HCT116 (cell line): ENCODE data around the gene TACC2. TPM values are rescaled to one million over a fixed set of nuclear protein-coding genes. Genes with fewer than 3 reads are reported as not detected.

Source experiments
- ATAC-seq: fragments of 200-7000 bp; cut with Tn5 transposase; 2 replicates; pipeline ENCODE4 v1.9.1; 2020; ENCODE audit warnings: mild to moderate bottlenecking, moderate library complexity
- BruUV-seq: library from RNA; stranded (reverse); fragments of 400-500 nt; replicated peaks from 2 replicates; lab custom pipeline; 2021; lab: Mats Ljungman, UMichigan
- CTCF ChIA-PET: fragments of 300-600 bp; sonication (Branson Sonifier 250); formaldehyde crosslinking; loops from one replicate; lab custom pipeline; 2021; ENCODE audit warnings: antibody characterized with exemption; lab: Charles Lee
- POLR2A ChIA-PET: fragments of 300-600, 350-600 bp; sonication (Branson Sonifier 250); formaldehyde crosslinking; loops from one replicate; lab custom pipeline; 2021; ENCODE audit warnings: antibody characterized with exemption; lab: Charles Lee
- RAD21 ChIA-PET, 2 experiments: fragments of 300-600 bp; sonication (Branson Sonifier 250); formaldehyde crosslinking; loops; one replicate each; lab custom pipeline; 2023; ENCODE audit warnings: low total read pairs in 2 of 2; ENCODE audit not compliant: uncharacterized antibody in 2 of 2, unreplicated experiment in 2 of 2, low non-redundant PET in 1 of 2; lab: Charles Lee
- DNase-seq: peaks from one replicate; pipeline ENCODE4 v3.0.0-alpha.2; 2010; ENCODE audit warnings: low read depth, low spot score
- H2AFZ ChIP-seq: fragments of 200-600 bp; shearing (Covaris generic), sonication (generic); 2 replicates; pipeline ENCODE4 v1.6.1; 2017; ENCODE audit warnings: low read depth, mixed run types, mixed read lengths, antibody characterized with exemption, low read length; ENCODE audit not compliant: poor library complexity, severe bottlenecking
- H3K27ac ChIP-seq: 2 replicates; pipeline ENCODE4 v1.5.1; 2012; ENCODE audit warnings: low read depth, low read length
- H3K27me3 ChIP-seq: fragments of 200-600 bp; sonication (generic); 2 replicates; pipeline ENCODE4 v1.6.1; 2016; ENCODE audit warnings: mixed run types, low read length, mixed read lengths; ENCODE audit not compliant: insufficient read depth
- H3K36me3 ChIP-seq, 2 experiments: fragments of 200-500 bp in 1 of 2; fragments of 200-600 bp in 1 of 2; sonication (Bioruptor generic) in 1 of 2; sonication (generic) in 1 of 2; 2 replicates each; pipeline versions ENCODE4 v1.5.1 to v1.6.1; 2014 to 2016; ENCODE audit warnings: low read length in 2 of 2, inconsistent platforms in 1 of 2, mixed read lengths in 1 of 2, mixed run types in 1 of 2; ENCODE audit not compliant: insufficient read depth in 2 of 2, control insufficient read depth in 1 of 2
- H3K4me1 ChIP-seq, 2 experiments: fragments of 200-600 bp in 1 of 2; sonication (generic) in 1 of 2; 2 replicates each; pipeline versions ENCODE4 v1.5.1 to v1.6.1; 2012 to 2017; ENCODE audit warnings: low read length in 2 of 2, inconsistent platforms in 1 of 2, mild to moderate bottlenecking in 1 of 2, mixed read lengths in 1 of 2, mixed run types in 1 of 2, moderate library complexity in 1 of 2; ENCODE audit not compliant: insufficient read depth in 2 of 2, control insufficient read depth in 1 of 2
- H3K4me2 ChIP-seq: fragments of 200-600 bp; sonication (generic); 2 replicates; pipeline ENCODE4 v1.6.1; 2017; ENCODE audit warnings: mixed run types, low read length, mixed read lengths
- H3K4me3 ChIP-seq, 2 experiments: fragments of 200-600 bp in 1 of 2; sonication (generic) in 1 of 2; replicated peaks in 1 of 2; 2 replicates each; pipeline ENCODE4 v1.5.1; 2011 to 2016; ENCODE audit warnings: low read length in 2 of 2, control low read depth in 1 of 2, low read depth in 1 of 2, mild to moderate bottlenecking in 1 of 2, mixed read lengths in 1 of 2, mixed run types in 1 of 2
- H3K79me2 ChIP-seq: fragments of 200-600 bp; sonication (generic); 2 replicates; pipeline ENCODE4 v1.6.1; 2017; ENCODE audit warnings: mild to moderate bottlenecking, mixed run types, low read length, moderate library complexity, mixed read lengths; ENCODE audit not compliant: insufficient read depth
- H3K9ac ChIP-seq: fragments of 200-600 bp; sonication (generic); 2 replicates; pipeline ENCODE4 v1.6.1; 2016; ENCODE audit warnings: low read length, mixed read lengths
- H3K9me2 ChIP-seq: fragments of 200-600 bp; sonication (generic), shearing (Covaris generic); 2 replicates; pipeline ENCODE4 v1.6.1; 2017; ENCODE audit warnings: mixed run types, mild to moderate bottlenecking, moderate library complexity; ENCODE audit not compliant: insufficient read depth
- H3K9me3 ChIP-seq, 2 experiments: fragments of 200-500 bp in 1 of 2; fragments of 200-600 bp in 1 of 2; sonication (Bioruptor generic) in 1 of 2; sonication (generic) in 1 of 2; 2 replicates each; pipeline ENCODE4 v1.6.1; 2014 to 2017; ENCODE audit warnings: low read length in 2 of 2, mixed read lengths in 2 of 2, inconsistent platforms in 1 of 2, low read depth in 1 of 2, mild to moderate bottlenecking in 1 of 2, mixed run types in 1 of 2, moderate library complexity in 1 of 2; ENCODE audit not compliant: control insufficient read depth in 1 of 2, insufficient read depth in 1 of 2
- H4K20me1 ChIP-seq: fragments of 200-600 bp; sonication (generic), shearing (Covaris generic); 2 replicates; pipeline ENCODE4 v1.6.1; 2017; ENCODE audit warnings: mixed run types, mild to moderate bottlenecking, moderate library complexity; ENCODE audit not compliant: insufficient read depth
- CBX3 ChIP-seq: IDR thresholded peaks from 2 replicates; pipeline ENCODE4 v1.6.1; 2012; ENCODE audit warnings: low read depth
- CTCF ChIP-seq, 3 experiments: fragments of 200-600 bp in 1 of 3; sonication (generic) in 1 of 3; IDR thresholded peaks in 2 of 3; conservative IDR thresholded peaks in 1 of 3; 2 replicates each; pipeline ENCODE4 v1.5.1; 2012 to 2017; ENCODE audit warnings: low read depth in 2 of 3, low read length in 2 of 3, antibody characterized with exemption in 1 of 3, borderline replicate concordance in 1 of 3, control low read depth in 1 of 3, mild to moderate bottlenecking in 1 of 3, mixed read lengths in 1 of 3, mixed run types in 1 of 3, moderate library complexity in 1 of 3; ENCODE audit not compliant: insufficient read depth in 1 of 3
- RAD21 ChIP-seq: IDR thresholded peaks from 2 replicates; pipeline ENCODE4 v1.6.1; 2012; ENCODE audit warnings: low read depth, mild to moderate bottlenecking
- SIN3A ChIP-seq: IDR thresholded peaks from 2 replicates; pipeline ENCODE4 v1.6.1; 2012; ENCODE audit warnings: low read depth
- intact Hi-C: fragments of 100-400 bp; cut with micrococcal nuclease; formaldehyde crosslinking; loops from 2 replicates; pipeline ENCODE4 v1.10.0; 2022
- total RNA-seq: library from RNA; stranded (reverse); gene quantifications from one replicate; pipeline ENCODE4 v1.2.1, GENCODE V29; 2021; ENCODE audit not compliant: unreplicated experiment

Gene TACC2
- total RNA-seq, 1 experiment from 2014 or later, result 38.6 TPM

- no peaks in the 10 kb centered on the region for H3K36me3 ChIP-seq
- intact Hi-C loops, result no loop called here
- TF ChIP-seq CBX3, result no peak
- peak; percentile 14; the same call in 1 of the 2 replicates for TF ChIP-seq RAD21
- H3K4me1 ChIP-seq, result no peaks in the 10 kb centered on the region
- ChIA-PET POLR2A (no interaction called here), RAD21 (no interaction called here), CTCF (no interaction called here)
- no peak overlapping the region for H2AFZ ChIP-seq
- no peaks in the 10 kb centered on the region for H3K27me3 ChIP-seq
- no peak overlapping the region for H3K27ac ChIP-seq
- BruUV-seq, result no TSS peak
- H3K9me2 ChIP-seq, result no peaks in the 10 kb centered on the region
- no peak overlapping the region for H3K4me3 ChIP-seq
- H3K9ac ChIP-seq, result no peak overlapping the region
- no peak overlapping the region for H3K4me2 ChIP-seq
- H3K9me3 ChIP-seq, result no peaks in the 10 kb centered on the region
- DNase-seq (no peak), ATAC-seq (peak; percentile 64)
- H4K20me1 ChIP-seq, result no peaks in the 10 kb centered on the region
- no peaks in the 10 kb centered on the region for H3K79me2 ChIP-seq
Observed at GRCh38 chr10:122204691-122205489, 215.9 kb downstream of the TACC2 start.

- Histone ChIP-seq H3K36me3 (no peaks in the 10 kb centered on the region; a peak in 2 of 4 replicates), H3K27me3 (no peaks in the 10 kb centered on the region), H2AFZ (no peak overlapping the region), H3K9ac (no peak overlapping the region), H3K27ac (no peak overlapping the region), H3K4me3 (no peak overlapping the region), H3K9me2 (no peaks in the 10 kb centered on the region), H3K4me1 (no peaks in the 10 kb centered on the region), H3K9me3 (no peaks in the 10 kb centered on the region), H4K20me1 (no peaks in the 10 kb centered on the region), H3K79me2 (no peaks in the 10 kb centered on the region), H3K4me2 (no peak overlapping the region)
- no TSS peak for BruUV-seq
- CTCF ChIA-PET, result no interaction called here
- ATAC-seq, result peak; percentile 46
- intact Hi-C loops, result no loop called here
- TF ChIP-seq RAD21, result peak; percentile 22; the same call in 1 of the 2 replicates
- 0 out of 6 replicates have a peak, but pooled peaks of 2 of the 3 experiments have one; percentile 6 to 10 for TF ChIP-seq CTCF (IDR thresholded peaks at IDR 0.05 in 2 of 3, conservative IDR thresholded peaks at IDR 0.05 in 1 of 3; ENCODE audit: borderline replicate concordance in 1 of 3, insufficient read depth in 1 of 3, low read depth in 2 of 3, low read length in 2 of 3)
- no peak for TF ChIP-seq SIN3A
- RAD21 ChIA-PET, result no interaction called here
- POLR2A ChIA-PET, result no interaction called here
- no peak for DNase-seq
Observed at GRCh38 chr10:122206471-122207065, 217.6 kb downstream of the TACC2 start.
